Hepatocyte (in vitro differentiated cells): ENCODE measurements around the gene PRDX3. TPM values are rescaled to one million over a fixed set of nuclear protein-coding genes. Genes with fewer than 3 reads are reported as not detected.

Source experiments
- DNase-seq: peaks from one replicate; pipeline ENCODE4 v3.0.0-alpha.2; 2016; ENCODE audit warnings: low spot score
- H2AFZ ChIP-seq: fragments of 200-600 bp; sonication (generic); 2 replicates; pipeline ENCODE4 v1.6.0; 2016; ENCODE audit warnings: antibody characterized with exemption, mild to moderate bottlenecking
- H3K27ac ChIP-seq: fragments of 200-600 bp; sonication (generic); 2 replicates; pipeline ENCODE4 v1.5.1; 2016; ENCODE audit warnings: mild to moderate bottlenecking
- H3K27me3 ChIP-seq: fragments of 200-600 bp; sonication (generic); 2 replicates; pipeline ENCODE4 v1.6.1; 2016
- H3K36me3 ChIP-seq: fragments of 200-600 bp; sonication (generic); replicated peaks from 2 replicates; pipeline ENCODE4 v1.5.1; 2016; ENCODE audit warnings: low read depth; ENCODE audit not compliant: insufficient read depth
- H3K4me1 ChIP-seq: fragments of 200-600 bp; sonication (generic); 2 replicates; pipeline ENCODE4 v1.5.1; 2016; ENCODE audit warnings: mild to moderate bottlenecking, moderate library complexity; ENCODE audit not compliant: insufficient read depth
- H3K4me2 ChIP-seq: fragments of 200-600 bp; sonication (generic); 2 replicates; pipeline ENCODE4 v1.6.0; 2016
- H3K4me3 ChIP-seq: fragments of 200-600 bp; sonication (generic); 2 replicates; pipeline ENCODE4 v1.5.1; 2016; ENCODE audit warnings: mild to moderate bottlenecking
- H3K79me2 ChIP-seq: fragments of 200-600 bp; sonication (generic); 2 replicates; pipeline ENCODE4 v1.6.0; 2017; ENCODE audit warnings: mild to moderate bottlenecking
- H3K9me2 ChIP-seq: fragments of 200-600 bp; sonication (generic); replicated peaks from 2 replicates; pipeline ENCODE4 v1.6.0; 2017; ENCODE audit warnings: mild to moderate bottlenecking; ENCODE audit not compliant: insufficient read depth
- H3K9me3 ChIP-seq: fragments of 200-600 bp; sonication (generic); 2 replicates; pipeline ENCODE4 v1.5.1; 2016; ENCODE audit warnings: low read depth, mild to moderate bottlenecking
- H4K20me1 ChIP-seq: fragments of 200-600 bp; sonication (generic); 2 replicates; pipeline ENCODE4 v1.6.0; 2016; ENCODE audit warnings: mild to moderate bottlenecking; ENCODE audit not compliant: insufficient read depth, poor library complexity, severe bottlenecking
- CTCF ChIP-seq: fragments of 200-600 bp; sonication (generic); IDR thresholded peaks from 2 replicates; pipeline ENCODE4 v1.5.1; 2016; ENCODE audit warnings: antibody characterized with exemption, mild to moderate bottlenecking; ENCODE audit not compliant: poor library complexity
- EZH2 ChIP-seq: fragments of 200-600 bp; sonication (generic); IDR thresholded peaks from 2 replicates; pipeline ENCODE4 v1.6.1; 2016; ENCODE audit warnings: antibody characterized with exemption, mild to moderate bottlenecking, borderline replicate concordance
- EZH2phosphoT487 ChIP-seq: fragments of 200-600 bp; sonication (generic); IDR thresholded peaks from one replicate; pipeline ENCODE4 v1.6.1; 2018; ENCODE audit warnings: antibody characterized with exemption, mild to moderate bottlenecking, low read depth, moderate library complexity; ENCODE audit not compliant: unreplicated experiment, severe bottlenecking
- WGBS: methylation state at CpG from one replicate; pipeline ENCODE4 v1.1.6; 2016; ENCODE audit warnings: low lambda C conversion rate; ENCODE audit errors: missing lambda C conversion rate; 5-methylcytosine and 5-hydroxymethylcytosine counted together
- polyA plus RNA-seq: library from polyadenylated mRNA; unstranded; fragments of >200 nt; fragmentation: Nextera tagmentation; extraction: Ambion mirVana; gene quantifications from 2 replicates; pipeline ENCODE4 v1.2.1, GENCODE V29; 2016
- total RNA-seq: library from RNA; depleted of rRNA; stranded (reverse); fragments of >200 nt; gene quantifications from 2 replicates; pipeline ENCODE4 v1.2.3, GENCODE V29; 2014

The PRDX3 gene
- total and polyA plus RNA-seq, 2 experiments from 2014 or later = 294 to 333 TPM

DNA sequence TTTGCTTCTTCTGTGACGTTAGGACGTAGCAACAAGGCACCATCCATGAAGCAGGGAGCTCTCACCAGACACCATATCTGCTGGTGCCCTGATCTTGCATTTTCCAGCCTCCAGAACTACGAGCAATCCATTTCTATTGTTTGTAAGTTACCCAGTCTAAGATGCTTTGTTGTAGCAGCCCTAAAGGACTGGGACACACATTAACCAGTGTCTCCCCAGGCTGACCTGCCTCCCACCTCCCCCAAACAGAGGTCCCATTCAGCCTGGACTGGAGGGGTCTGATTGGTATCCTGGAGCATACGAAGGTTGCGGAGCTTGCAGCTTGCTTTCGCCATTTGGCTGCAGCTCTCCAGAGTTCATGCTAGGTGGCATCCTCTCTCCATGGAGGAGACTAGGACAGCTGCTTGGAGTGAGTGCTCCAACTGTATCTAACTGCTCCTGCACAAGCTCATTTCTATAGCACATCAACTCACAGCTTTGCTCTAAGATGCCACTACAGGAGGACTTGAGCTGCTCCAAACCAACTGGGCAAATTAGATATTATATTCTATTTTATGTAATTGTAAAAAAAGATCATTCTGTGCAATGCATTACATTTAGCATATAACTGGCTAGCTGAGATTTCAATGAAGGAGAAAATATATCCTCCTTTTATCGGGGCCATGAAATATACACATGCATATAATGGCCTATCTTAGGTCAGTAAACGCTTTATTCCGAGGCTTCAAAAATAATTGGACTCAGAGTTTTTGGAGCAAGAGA lies 20.8 kb upstream of the PRDX3 start:
- Histone ChIP-seq H3K4me1 (no peaks in the 10 kb centered on the region), H3K27me3 (no peaks in the 10 kb centered on the region), H3K36me3 (no peaks in the 10 kb centered on the region), H2AFZ (no peak overlapping the region), H3K4me3 (no peak overlapping the region), H3K79me2 (no peaks in the 10 kb centered on the region), H3K9me3 (no peaks in the 10 kb centered on the region), H3K27ac (no peak overlapping the region), H4K20me1 (no peaks in the 10 kb centered on the region), H3K9me2 (no peaks in the 10 kb centered on the region), H3K4me2 (peak overlapping the region; percentile 55)
- peak; percentile 88 for DNase-seq
- TF ChIP-seq EZH2 (no peak), CTCF (peak; percentile 85), EZH2phosphoT487 (no peak)
- WGBS = 41% methylated on average over 9 of the region's 9 CpGs

GRCh38 chr10:119198438-119198837 lies 19.8 kb upstream of the PRDX3 start:
- no peaks in the 10 kb centered on the region for H3K27me3 ChIP-seq

GRCh38 chr10:119197921-119198320 lies 19.3 kb upstream of the PRDX3 start:
- Histone ChIP-seq H3K9me3 (no peaks in the 10 kb centered on the region), H3K36me3 (no peaks in the 10 kb centered on the region), H3K27ac (no peak overlapping the region), H3K4me2 (no peak overlapping the region), H3K27me3 (no peaks in the 10 kb centered on the region), H3K4me3 (no peak overlapping the region), H3K4me1 (no peaks in the 10 kb centered on the region), H3K79me2 (no peaks in the 10 kb centered on the region), H4K20me1 (no peaks in the 10 kb centered on the region), H2AFZ (no peak overlapping the region), H3K9me2 (no peaks in the 10 kb centered on the region)
- no peak for TF ChIP-seq EZH2phosphoT487
- TF ChIP-seq EZH2 = no peak
- TF ChIP-seq CTCF = no peak
- 58% methylated on average over 4 of the region's 4 CpGs for WGBS
- DNase-seq = no peak

More at GRCh38 chr10:119198438-119198837, 19.8 kb upstream of the PRDX3 start:
- no peak for DNase-seq
- H3K4me1 ChIP-seq = no peaks in the 10 kb centered on the region
- H3K36me3 ChIP-seq = no peaks in the 10 kb centered on the region
- H3K4me2 ChIP-seq = no peak overlapping the region
- no peaks in the 10 kb centered on the region for H3K9me3 ChIP-seq
- no peaks in the 10 kb centered on the region for H3K9me2 ChIP-seq
- no peak overlapping the region for H2AFZ ChIP-seq
- no peak overlapping the region for H3K4me3 ChIP-seq
- no peaks in the 10 kb centered on the region for H3K79me2 ChIP-seq
- H4K20me1 ChIP-seq = no peaks in the 10 kb centered on the region
- TF ChIP-seq EZH2phosphoT487 (no peak), CTCF (peak; percentile 38), EZH2 (no peak)
- 60% methylated on average over 7 of the region's 7 CpGs for WGBS
- H3K27ac ChIP-seq = no peak overlapping the region
